Measurements from ENCODE around the gene AP4S1.

AP4S1 gene

GRCh38 chr14:31020834-31021575 is 4.4 kb upstream of the AP4S1 start:
- TF ChIP-seq, protein P1, sequence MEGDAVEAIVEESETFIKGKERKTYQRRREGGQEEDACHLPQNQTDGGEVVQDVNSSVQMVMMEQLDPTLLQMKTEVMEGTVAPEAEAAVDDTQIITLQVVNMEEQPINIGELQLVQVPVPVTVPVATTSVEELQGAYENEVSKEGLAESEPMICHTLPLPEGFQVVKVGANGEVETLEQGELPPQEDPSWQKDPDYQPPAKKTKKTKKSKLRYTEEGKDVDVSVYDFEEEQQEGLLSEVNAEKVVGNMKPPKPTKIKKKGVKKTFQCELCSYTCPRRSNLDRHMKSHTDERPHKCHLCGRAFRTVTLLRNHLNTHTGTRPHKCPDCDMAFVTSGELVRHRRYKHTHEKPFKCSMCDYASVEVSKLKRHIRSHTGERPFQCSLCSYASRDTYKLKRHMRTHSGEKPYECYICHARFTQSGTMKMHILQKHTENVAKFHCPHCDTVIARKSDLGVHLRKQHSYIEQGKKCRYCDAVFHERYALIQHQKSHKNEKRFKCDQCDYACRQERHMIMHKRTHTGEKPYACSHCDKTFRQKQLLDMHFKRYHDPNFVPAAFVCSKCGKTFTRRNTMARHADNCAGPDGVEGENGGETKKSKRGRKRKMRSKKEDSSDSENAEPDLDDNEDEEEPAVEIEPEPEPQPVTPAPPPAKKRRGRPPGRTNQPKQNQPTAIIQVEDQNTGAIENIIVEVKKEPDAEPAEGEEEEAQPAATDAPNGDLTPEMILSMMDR (IDR thresholded peaks at IDR 0.05; ENCODE audit: low read depth, low read length, missing control alignments): no peak
- in situ Hi-C loops (cut with HindIII; ENCODE audit: low sequenced_read_pairs): no loop called here
- no peak overlapping the region for H3K4me3 ChIP-seq (ENCODE audit: low read depth, low read length)
- DNase-seq (ENCODE audit: low read depth): no peak

GRCh38 chr14:31021576-31021949 is 3.9 kb upstream of the AP4S1 start:
- DNase-seq (ENCODE audit: low read depth): no peak
- H3K4me3 ChIP-seq (ENCODE audit: low read depth, low read length): no peak overlapping the region
- in situ Hi-C loops (cut with HindIII; ENCODE audit: low sequenced_read_pairs): no loop called here
- TF ChIP-seq, protein P1 (IDR thresholded peaks at IDR 0.05; ENCODE audit: low read depth, low read length, missing control alignments): no peak

DNA sequence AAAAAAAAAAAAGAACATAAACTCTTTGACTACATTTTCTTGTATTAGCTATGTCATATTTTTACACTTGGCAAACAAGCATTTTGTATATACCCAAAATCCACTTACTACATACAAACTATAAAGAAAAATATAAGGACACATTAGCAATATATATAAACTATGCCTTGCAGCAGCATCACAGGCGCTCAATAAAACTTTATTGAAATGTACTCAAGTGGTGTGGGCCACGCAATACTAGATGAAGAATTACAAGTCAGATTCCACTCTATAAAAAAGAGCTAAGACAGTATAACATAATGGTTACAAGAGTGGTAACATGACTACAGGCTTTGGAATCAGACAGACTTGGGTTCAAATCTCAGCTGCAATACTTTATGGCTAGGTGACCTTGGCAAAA is 3.1 kb upstream of the AP4S1 start:
- DNase-seq (ENCODE audit: low read depth): no peak
- no peak overlapping the region for H3K4me3 ChIP-seq (ENCODE audit: low read depth, low read length)
- in situ Hi-C loops (cut with HindIII; ENCODE audit: low sequenced_read_pairs): no loop called here
- TF ChIP-seq, protein P1 (IDR thresholded peaks at IDR 0.05; ENCODE audit: low read depth, low read length, missing control alignments): no peak

- TF ChIP-seq, protein P1 (IDR thresholded peaks at IDR 0.05; ENCODE audit: low read depth, low read length, missing control alignments): no peak
- DNase-seq (ENCODE audit: low read depth): no peak
- in situ Hi-C loops (cut with HindIII; ENCODE audit: low sequenced_read_pairs): no loop called here
- peak overlapping the region; percentile 14 for H3K4me3 ChIP-seq (ENCODE audit: low read depth, low read length)
Observed at GRCh38 chr14:31024010-31024480, 1.4 kb upstream of the AP4S1 start.

DNA sequence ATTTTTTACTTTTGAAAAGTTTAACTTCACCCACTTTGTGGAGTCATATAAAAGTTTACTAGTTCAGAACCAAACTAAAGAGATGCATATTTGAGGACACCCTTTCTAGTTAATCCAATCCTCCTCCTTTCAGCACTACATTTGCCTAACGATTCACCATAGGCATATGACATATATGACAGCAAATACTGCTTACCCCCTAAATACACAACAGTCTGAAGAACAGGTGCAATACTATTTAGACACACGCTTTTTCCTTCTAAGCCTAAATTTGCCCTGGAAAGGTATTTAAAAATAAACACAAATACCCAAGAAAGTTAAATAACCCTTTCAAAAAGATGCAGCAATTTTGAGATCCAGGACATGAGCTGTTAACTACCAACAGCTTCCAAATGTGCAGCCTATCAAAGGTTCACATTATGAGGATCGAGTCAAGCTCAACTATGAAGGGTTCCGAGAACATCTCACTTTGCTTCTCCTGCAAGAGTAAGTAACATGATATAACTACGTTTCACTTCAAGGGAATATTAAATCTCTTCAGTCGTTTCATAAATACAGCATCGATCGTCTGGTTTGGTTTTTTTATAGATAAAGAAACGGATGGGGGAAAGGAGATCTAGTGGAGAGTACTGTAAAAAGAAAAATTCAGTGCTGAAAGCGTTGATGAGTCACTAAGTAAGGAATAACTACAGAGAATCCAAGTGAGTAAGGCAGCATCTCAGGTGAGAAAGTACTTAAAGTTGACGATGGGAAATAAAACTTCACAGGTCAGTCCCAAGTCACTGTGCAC is 677 bp upstream of the AP4S1 start:
- in situ Hi-C loops (cut with HindIII; ENCODE audit: low sequenced_read_pairs): no loop called here
- TF ChIP-seq, protein P1 (IDR thresholded peaks at IDR 0.05; ENCODE audit: low read depth, low read length, missing control alignments): no peak
- DNase-seq (ENCODE audit: low read depth): no peak
- peak overlapping the region; percentile 85 for H3K4me3 ChIP-seq (ENCODE audit: low read depth, low read length)

GRCh38 chr14:31026077-31026449 is 614 bp downstream of the AP4S1 start, which contains the start of gene STRN3:
Gene STRN3, minus strand, starts transcription at chr14:31026379. Its CDS starts 194 bp downstream, at chr14:31026185.
- in situ Hi-C loops (cut with HindIII; ENCODE audit: low sequenced_read_pairs): no loop called here
- peak within 1 kb of the TSS; percentile 85 for H3K4me3 ChIP-seq (ENCODE audit: low read depth, low read length)
- TF ChIP-seq, protein P1 (IDR thresholded peaks at IDR 0.05; ENCODE audit: low read depth, low read length, missing control alignments): no peak
- no peak for DNase-seq (ENCODE audit: low read depth)

Measured in astrocyte of the cerebellum (primary cell).